K562 (cell line): ENCODE measurements around the gene POLR1H. TPM values are rescaled to one million over a fixed set of nuclear protein-coding genes. Genes with fewer than 3 reads are reported as not detected.
A peak's percentile ranks its signal among the peaks of the same experiment; 100 is the strongest.

Source experiments
- BHLHE40 ChIP-seq: IDR thresholded peaks from 2 replicates; pipeline ENCODE4 v1.6.1; 2011; ENCODE audit warnings: low read length, improper control_type of control experiment
- BRD4 ChIP-seq: fragments of 200-600 bp; sonication (generic); IDR thresholded peaks from 2 replicates; pipeline ENCODE4 v1.6.1; 2017; ENCODE audit warnings: inconsistent platforms
- CBFA2T2 ChIP-seq: fragments of 450-650 bp; conservative IDR thresholded peaks from 2 replicates; pipeline ENCODE4 v1.6.1; 2017; ENCODE audit warnings: mild to moderate bottlenecking
- CC2D1A ChIP-seq: fragments of 450-650 bp; IDR thresholded peaks from 2 replicates; pipeline ENCODE4 v1.6.1; 2017; ENCODE audit warnings: mild to moderate bottlenecking
- CREM ChIP-seq: IDR thresholded peaks from 2 replicates; pipeline ENCODE4 v1.6.1; 2014; ENCODE audit warnings: antibody characterized with exemption, low read depth
- CXXC5 ChIP-seq: fragments of 250-450 bp; sonication (Bioruptor Pico); IDR thresholded peaks from 2 replicates; pipeline ENCODE4 v1.8.0; 2022; ENCODE audit warnings: inconsistent platforms, mild to moderate bottlenecking, moderate library complexity
- DIDO1 ChIP-seq: fragments of 450-650 bp; IDR thresholded peaks from 2 replicates; pipeline ENCODE4 v1.6.1; 2016; ENCODE audit warnings: low read depth, missing biosample characterization, missing genetic modification characterization
- FIP1L1 ChIP-seq: fragments of 200-400 bp; formaldehyde crosslinking; IDR thresholded peaks from 2 replicates; pipeline ENCODE4 v1.6.1; 2018; ENCODE audit warnings: mild to moderate bottlenecking, low read depth, low read length; ENCODE audit not compliant: poor library complexity, severe bottlenecking
- HNRNPK ChIP-seq: fragments of 200-400 bp; formaldehyde crosslinking; IDR thresholded peaks from one replicate; pipeline ENCODE4 v1.6.1; 2018; ENCODE audit warnings: mild to moderate bottlenecking, low read depth, low read length; ENCODE audit not compliant: poor library complexity, severe bottlenecking
- ID3 ChIP-seq, 2 experiments: fragments of 250-450 bp in 1 of 2; fragments of 450-650 bp in 1 of 2; sonication (Bioruptor Pico) in 1 of 2; IDR thresholded peaks; 2 replicates each; pipeline versions ENCODE4 v1.6.1 to v1.8.0; 2016 to 2021; ENCODE audit warnings: mild to moderate bottlenecking in 2 of 2, moderate library complexity in 2 of 2, missing compliant biosample characterization in 1 of 2, missing genetic modification characterization in 1 of 2
- KDM1A ChIP-seq, 2 experiments: fragments of 450-650 bp; IDR thresholded peaks; 2 replicates each; pipeline ENCODE4 v1.6.1; 2016; ENCODE audit warnings: mild to moderate bottlenecking in 2 of 2
- MNT ChIP-seq, 2 experiments: fragments of 450-650 bp; conservative IDR thresholded peaks; 2 replicates each; pipeline ENCODE4 v1.6.1; 2017; ENCODE audit warnings: mild to moderate bottlenecking in 2 of 2, moderate library complexity in 2 of 2
- MYC ChIP-seq, 2 experiments: fragments of 250-450 bp in 1 of 2; sonication (Bioruptor Pico) in 1 of 2; IDR thresholded peaks; 2 replicates each; pipeline versions ENCODE4 v1.5.1 to v1.6.1; 2012 to 2021; ENCODE audit warnings: low read depth in 2 of 2, borderline replicate concordance in 1 of 2, improper control_type of control experiment in 1 of 2, low read length in 1 of 2, mild to moderate bottlenecking in 1 of 2, moderate library complexity in 1 of 2
- RCOR1 ChIP-seq, 2 experiments: IDR thresholded peaks; 2 replicates each; pipeline ENCODE4 v1.6.1; 2012; ENCODE audit warnings: low read depth in 2 of 2, low read length in 2 of 2, borderline replicate concordance in 1 of 2, improper control_type of control experiment in 1 of 2
- RNF2 ChIP-seq: sonication (generic); IDR thresholded peaks from 2 replicates; pipeline ENCODE4 v1.6.1; 2016
- SMARCA4 ChIP-seq: fragments of 450-650 bp; IDR thresholded peaks from 2 replicates; pipeline ENCODE4 v1.6.1; 2016
- SRSF3 ChIP-seq: fragments of 200-400 bp; formaldehyde crosslinking; IDR thresholded peaks from 2 replicates; pipeline ENCODE4 v1.6.1; 2016; ENCODE audit warnings: mild to moderate bottlenecking, low read length, moderate library complexity; ENCODE audit not compliant: insufficient read depth
- TEAD4 ChIP-seq, 2 experiments: sonication (generic) in 1 of 2; formaldehyde crosslinking in 1 of 2; IDR thresholded peaks; 2 replicates each; pipeline versions ENCODE4 v1.6.1 to v1.8.0; 2012 to 2022; ENCODE audit warnings: borderline replicate concordance in 1 of 2, inconsistent platforms in 1 of 2, low read length in 1 of 2, mild to moderate bottlenecking in 1 of 2, missing genetic modification reagents in 1 of 2
- TFAP4 ChIP-seq: sonication (generic); formaldehyde crosslinking; IDR thresholded peaks from 2 replicates; pipeline ENCODE4 v1.8.0; 2022; ENCODE audit warnings: missing genetic modification reagents, mild to moderate bottlenecking, moderate library complexity, borderline replicate concordance
- VEZF1 ChIP-seq: fragments of 200-800 bp; sonication (Bioruptor generic); IDR thresholded peaks from 2 replicates; pipeline ENCODE4 v1.6.1; 2017; ENCODE audit warnings: missing genetic modification characterization, missing compliant biosample characterization
- ZBTB43 ChIP-seq: sonication (generic); formaldehyde crosslinking; IDR thresholded peaks from 2 replicates; pipeline ENCODE4 v1.8.0; 2023; ENCODE audit warnings: mild to moderate bottlenecking, missing genetic modification reagents
- ZNF431 ChIP-seq: sonication (generic); formaldehyde crosslinking; IDR thresholded peaks from 2 replicates; pipeline ENCODE4 v1.8.0; 2022; ENCODE audit warnings: mild to moderate bottlenecking, missing genetic modification reagents
- polyA plus RNA-seq, 8 experiments: library from polyadenylated mRNA; depleted of rRNA in 4 of 8; stranded (reverse) in 5 of 8; unstranded in 3 of 8; fragments of >200 nt; fragmentation: Nextera tagmentation in 2 of 8; fragmentation: Illumina TruSeq in 1 of 8; extraction: Ambion mirVana in 2 of 8; extraction: Trizol in 1 of 8; gene quantifications; 2 replicates each; pipeline versions ENCODE4 v1.2.1 to v1.2.3, GENCODE V29; 2011 to 2014; ENCODE audit warnings: inconsistent platforms in 1 of 8, missing spikeins in 1 of 8
- total RNA-seq, 7 experiments: library from RNA; depleted of rRNA in 6 of 7; stranded (reverse); fragments of >200 nt in 6 of 7; fragmentation: Illumina TruSeq in 2 of 7; extraction: Trizol in 2 of 7; gene quantifications; 2 replicates each; pipeline versions ENCODE4 v1.2.1 to v1.2.3, GENCODE V29; 2011 to 2021; ENCODE audit warnings: low replicate concordance in 1 of 7

Gene POLR1H
- total and polyA plus RNA-seq, 9 of the 15 experiments (the other 6 are each of a cell fraction or from before 2014, with no cell fraction given), result 92.2 to 333 (median 143) TPM

GRCh38 chr6:30047220-30047619 lies 13.8 kb upstream of the POLR1H start (continued):
- TF ChIP-seq VEZF1 (peak; percentile 55; the same call in 1 of the 2 replicates), CBFA2T2 (peak; percentile 56), HNRNPK (no peak), CXXC5 (CRISPR knock-in tag) (0 out of 2 replicates have a peak, but pooled peaks have one; percentile 35), ZNF431 (CRISPR knock-in tag) (no peak), KDM1A (IDR thresholded peaks at IDR 0.05) (peak; percentile 62 to 68; a peak in 2 of 4 replicates), CREM (0 out of 2 replicates have a peak, but pooled peaks have one; percentile 19), MYC (IDR thresholded peaks at IDR 0.05; ENCODE audit: low read depth, low read length) (peak; percentile 18; the same call in 1 of the 2 replicates), MYC (CRISPR knock-in tag; IDR thresholded peaks at IDR 0.05; ENCODE audit: borderline replicate concordance, low read depth) (no peak), ID3 (CRISPR knock-in tag; IDR thresholded peaks at IDR 0.05) (no peak), ID3 (tag; IDR thresholded peaks at IDR 0.05) (0 out of 2 replicates have a peak, but pooled peaks have one; percentile 22), MNT (conservative IDR thresholded peaks at IDR 0.05) (no peak), FIP1L1 (no peak), SRSF3 (no peak), CC2D1A (peak; percentile 59; the same call in 1 of the 2 replicates), BHLHE40 (no peak), RCOR1 (IDR thresholded peaks at IDR 0.05; ENCODE audit: borderline replicate concordance in 1 of 2, low read depth in 2 of 2, low read length in 2 of 2) (peak in 1 of 2 experiments; percentile 49; a peak in 1 of 4 replicates), RNF2 (peak; percentile 64; the same call in 1 of the 2 replicates), ZBTB43 (CRISPR knock-in tag) (no peak), BRD4 (peak; percentile 46; the same call in 1 of the 2 replicates), SMARCA4 (peak; percentile 25; the same call in 1 of the 2 replicates), DIDO1 (tag) (no peak), TEAD4 (IDR thresholded peaks at IDR 0.05; ENCODE audit: low read length) (peak; percentile 50; the same call in 1 of the 2 replicates), TEAD4 (CRISPR knock-in tag; IDR thresholded peaks at IDR 0.05; ENCODE audit: borderline replicate concordance) (no peak), TFAP4 (CRISPR knock-in tag) (no peak)
